Measurements from ENCODE around the gene ATP10A. TPM values are rescaled to one million over a fixed set of nuclear protein-coding genes. Genes with fewer than 3 reads are reported as not detected.
"Not testable (repeated sequence)": the region's sequence is repeated elsewhere in the genome, so short reads cannot be mapped to it uniquely, and the experiment has no call there.

Gene ATP10A
- total RNA-seq, 2 experiments from 2014 or later = 20.5 to 22.4 TPM

DNA sequence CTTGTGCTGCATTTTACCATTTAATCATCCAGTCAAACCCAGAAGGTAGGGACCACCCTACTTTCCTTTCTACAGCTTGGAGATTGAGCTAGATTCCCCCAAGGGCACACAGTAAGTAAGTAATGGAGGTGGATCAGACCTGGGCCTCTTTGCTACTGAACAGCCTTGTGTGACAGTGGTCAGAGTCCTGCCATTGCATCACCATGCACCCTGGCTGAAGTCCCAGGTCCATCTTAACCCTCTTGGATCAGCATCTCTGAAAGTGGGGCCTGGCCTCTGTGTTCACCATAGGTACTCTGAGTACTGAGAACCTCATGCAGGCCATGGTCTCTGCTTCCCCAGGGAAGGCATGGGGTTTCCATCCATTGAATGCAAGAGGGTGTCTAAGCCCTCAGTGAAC, 34.5 kb upstream of the ATP10A start:
- H3K4me3 Mint-ChIP-seq = no peak overlapping the region
- H3K9me3 Mint-ChIP-seq (ENCODE audit: low read depth) = peaks cover 6% of the 10 kb centered on the region
- H3K4me1 Mint-ChIP-seq = no peaks in the 10 kb centered on the region
- POLR2A ChIA-PET = no interaction called here
- ATAC-seq (no peak), DNase-seq (no peak)
- CTCF ChIA-PET = no interaction called here
- no peaks in the 10 kb centered on the region for H3K36me3 Mint-ChIP-seq (ENCODE audit: low read depth)
- peaks cover 3% of the 10 kb centered on the region for H3K27me3 Mint-ChIP-seq
- intact Hi-C loops (cut with DNase I, micrococcal nuclease) = no loop called here
- no peak overlapping the region for H3K27ac Mint-ChIP-seq

DNA sequence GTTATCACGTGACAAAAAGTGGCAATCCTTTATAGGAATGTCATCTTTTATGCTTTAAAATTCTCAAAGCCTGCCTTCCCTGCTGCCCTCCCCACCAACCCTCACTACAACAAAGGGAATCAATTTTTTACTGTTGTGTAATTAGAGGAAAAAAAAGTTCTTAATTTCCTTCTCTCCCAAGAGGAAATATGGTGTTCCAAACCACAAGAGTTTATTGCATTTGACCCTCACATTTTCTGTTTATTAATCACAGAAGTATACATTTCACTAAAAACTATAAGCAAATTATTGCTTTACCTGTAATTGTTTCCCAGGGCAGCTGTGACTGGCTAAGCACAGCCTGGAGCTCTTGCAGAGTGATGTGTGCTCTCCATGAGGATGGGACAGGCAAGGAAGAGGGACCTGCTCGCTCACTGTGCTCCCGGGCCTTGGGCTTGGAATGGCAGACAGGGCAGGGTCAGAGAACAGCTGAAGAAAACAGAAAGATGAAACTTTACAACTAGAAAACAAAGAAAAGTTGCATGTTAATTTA, 31.3 kb upstream of the ATP10A start:
- Mint-ChIP-seq H3K4me3 (no peak overlapping the region), H3K27ac (no peak overlapping the region), H3K9me3 (ENCODE audit: low read depth) (peaks cover 6% of the 10 kb centered on the region), H3K36me3 (ENCODE audit: low read depth) (no peaks in the 10 kb centered on the region), H3K4me1 (no peaks in the 10 kb centered on the region), H3K27me3 (peaks cover 5% of the 10 kb centered on the region)
- POLR2A ChIA-PET = no interaction called here
- DNase-seq (no peak), ATAC-seq (no peak)
- CTCF ChIA-PET = interaction anchor here (0.6 to 0.8 kb wide), 2 partner anchors 35 to 112 kb away, joined by 3 read pairs; no protein-coding TSS in a partner anchor
- intact Hi-C loops (cut with DNase I, micrococcal nuclease) = no loop called here

DNA sequence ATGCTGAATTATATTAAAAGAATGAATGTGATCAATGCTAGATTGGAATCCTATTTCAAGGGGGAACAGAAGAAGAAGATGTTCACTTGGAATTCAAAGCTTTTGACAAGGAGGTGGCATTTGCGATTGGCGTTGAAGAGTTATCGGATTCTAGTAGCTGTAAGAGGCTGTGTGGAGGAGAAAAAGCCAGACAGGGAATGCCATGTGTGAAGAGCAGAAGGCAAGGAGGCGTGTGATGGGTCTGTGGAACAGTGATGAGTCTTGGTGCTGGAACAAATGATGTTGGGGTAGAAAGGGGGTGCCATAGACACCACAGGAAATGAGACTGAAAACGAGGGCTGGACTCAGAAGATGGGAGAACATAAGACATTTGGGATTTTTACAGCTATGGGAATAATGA, 30.5 kb upstream of the ATP10A start:
- ATAC-seq (no peak), DNase-seq (no peak)
- no peak overlapping the region for H3K4me3 Mint-ChIP-seq
- intact Hi-C loops (cut with DNase I, micrococcal nuclease) = no loop called here
- no peaks in the 10 kb centered on the region for H3K36me3 Mint-ChIP-seq (ENCODE audit: low read depth)
- peaks cover 5% of the 10 kb centered on the region for H3K27me3 Mint-ChIP-seq
- ChIA-PET POLR2A (no interaction called here), CTCF (interaction anchor here (0.6 kb wide), 1 partner anchor 145 kb away, joined by 5 read pairs; no protein-coding TSS in a partner anchor)
- H3K27ac Mint-ChIP-seq = no peak overlapping the region
- no peaks in the 10 kb centered on the region for H3K4me1 Mint-ChIP-seq
- peaks cover 6% of the 10 kb centered on the region for H3K9me3 Mint-ChIP-seq (ENCODE audit: low read depth)

DNA sequence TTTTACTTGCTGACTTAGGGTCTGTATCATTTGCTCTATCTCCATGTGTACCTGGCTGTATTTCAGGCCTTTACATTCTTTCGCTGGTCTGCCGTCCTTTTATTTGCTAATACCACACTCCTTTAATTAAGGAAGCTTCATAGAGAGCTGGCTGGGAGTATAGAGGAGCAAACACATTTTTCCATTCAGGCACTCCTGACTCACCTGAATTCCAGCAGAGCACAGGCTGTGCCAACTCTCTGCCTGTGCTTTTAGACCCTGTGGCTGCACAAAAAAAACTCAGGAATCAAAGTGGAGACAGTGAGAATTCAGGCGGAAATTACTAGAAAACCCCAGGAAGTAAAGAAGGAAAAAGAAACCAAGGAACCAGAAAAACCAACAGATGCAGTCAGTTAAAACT, 29.0 kb upstream of the ATP10A start:
- Mint-ChIP-seq H3K36me3 (ENCODE audit: low read depth) (no peaks in the 10 kb centered on the region), H3K9me3 (ENCODE audit: low read depth) (peaks cover 6% of the 10 kb centered on the region), H3K27me3 (peaks cover 5% of the 10 kb centered on the region), H3K4me1 (no peaks in the 10 kb centered on the region), H3K4me3 (no peak overlapping the region), H3K27ac (no peak overlapping the region)
- ChIA-PET POLR2A (no interaction called here), CTCF (interaction anchor here (0.6 to 1.1 kb wide), 2 partner anchors 130 to 182 kb away, joined by 3 read pairs; no protein-coding TSS in a partner anchor)
- ATAC-seq (no peak), DNase-seq (no peak)
- intact Hi-C loops (cut with DNase I, micrococcal nuclease) = no loop called here

DNA sequence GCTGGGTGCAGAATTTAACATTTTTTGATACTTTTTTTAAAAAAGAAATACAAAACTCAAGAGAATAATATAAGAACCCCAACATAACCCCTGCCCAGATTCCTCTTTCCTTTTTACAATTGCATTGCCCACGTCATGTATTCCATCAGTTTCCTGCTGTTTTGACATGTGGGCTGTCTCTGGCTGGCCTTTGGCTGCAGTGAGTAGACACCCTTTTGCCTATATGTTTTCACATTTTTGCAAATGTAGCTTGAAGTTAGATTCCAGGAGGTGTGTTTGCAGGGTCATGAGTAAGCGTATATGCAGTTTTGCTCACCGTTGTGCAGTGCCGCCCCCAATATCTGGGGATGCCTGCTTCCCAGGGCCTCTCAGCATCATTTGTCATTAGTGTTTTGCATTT, 28.0 kb upstream of the ATP10A start:
- no peak for ATAC-seq
- H3K4me3 Mint-ChIP-seq = no peak overlapping the region
- H3K27me3 Mint-ChIP-seq = peaks cover 5% of the 10 kb centered on the region
- H3K9me3 Mint-ChIP-seq (ENCODE audit: low read depth) = peaks cover 6% of the 10 kb centered on the region
- H3K27ac Mint-ChIP-seq = no peak overlapping the region
- CTCF ChIA-PET = interaction anchor here (1.1 kb wide), 1 partner anchor 181 kb away, joined by 3 read pairs; no protein-coding TSS in a partner anchor
- POLR2A ChIA-PET = no interaction called here
- no peak for DNase-seq
- H3K36me3 Mint-ChIP-seq (ENCODE audit: low read depth) = no peaks in the 10 kb centered on the region
- intact Hi-C loops (cut with DNase I, micrococcal nuclease) = no loop called here
- no peaks in the 10 kb centered on the region for H3K4me1 Mint-ChIP-seq

DNA sequence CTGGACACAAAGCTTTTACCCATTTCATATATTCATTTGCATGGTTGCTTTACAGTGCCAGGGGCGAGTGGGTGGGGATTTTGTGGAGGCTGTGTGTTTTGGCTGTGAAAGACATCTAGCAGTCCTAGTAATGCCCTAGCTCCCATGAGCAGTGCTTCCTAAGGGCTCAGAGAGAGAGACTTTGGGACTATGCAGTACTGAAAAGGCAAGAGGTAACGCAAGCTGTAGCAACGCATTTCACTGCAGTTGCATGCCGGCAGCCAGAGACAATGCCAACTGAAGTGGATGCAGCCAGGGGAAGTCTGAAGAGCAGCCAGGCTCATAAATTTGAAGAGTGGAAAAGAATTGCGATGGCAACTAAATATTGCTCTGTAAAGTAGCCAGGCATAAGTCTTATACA, 27.4 kb upstream of the ATP10A start:
- intact Hi-C loops (cut with DNase I, micrococcal nuclease) = no loop called here
- CTCF ChIA-PET = no interaction called here
- H3K27me3 Mint-ChIP-seq = peaks cover 5% of the 10 kb centered on the region
- DNase-seq (no peak), ATAC-seq (no peak)
- POLR2A ChIA-PET = no interaction called here
- no peaks in the 10 kb centered on the region for H3K36me3 Mint-ChIP-seq (ENCODE audit: low read depth)
- H3K27ac Mint-ChIP-seq = no peak overlapping the region
- peaks cover 6% of the 10 kb centered on the region for H3K9me3 Mint-ChIP-seq (ENCODE audit: low read depth)
- no peak overlapping the region for H3K4me3 Mint-ChIP-seq
- no peaks in the 10 kb centered on the region for H3K4me1 Mint-ChIP-seq

DNA sequence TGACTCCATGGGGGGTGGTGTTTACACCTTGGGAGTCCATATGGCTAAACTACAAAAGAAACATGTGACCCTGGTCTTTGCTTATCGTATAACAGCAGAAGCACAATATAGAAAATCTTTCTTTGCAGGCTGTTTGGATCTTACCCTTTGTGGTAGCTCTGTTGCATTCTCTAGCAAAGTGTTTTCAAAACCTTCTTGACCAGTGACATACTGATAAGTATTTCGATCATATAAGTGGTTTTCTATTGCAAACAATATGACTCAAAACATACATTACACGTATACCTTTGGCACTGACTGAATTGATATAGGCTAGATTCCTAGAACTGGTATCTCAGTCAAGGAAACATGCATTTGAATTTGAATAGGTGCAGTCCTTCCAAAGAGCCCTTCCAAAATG, 24.7 kb upstream of the ATP10A start:
- DNase-seq = no peak
- H3K4me3 Mint-ChIP-seq = no peak overlapping the region
- H3K27ac Mint-ChIP-seq = no peak overlapping the region
- H3K36me3 Mint-ChIP-seq (ENCODE audit: low read depth) = no peaks in the 10 kb centered on the region
- ChIA-PET CTCF (interaction anchor here (0.8 kb wide), 1 partner anchor 90 kb away, joined by 3 read pairs; no protein-coding TSS in a partner anchor), POLR2A (no interaction called here)
- peaks cover 2% of the 10 kb centered on the region for H3K27me3 Mint-ChIP-seq
- ATAC-seq = no peak
- intact Hi-C loops (cut with DNase I, micrococcal nuclease) = no loop called here
- H3K9me3 Mint-ChIP-seq (ENCODE audit: low read depth) = no peaks in the 10 kb centered on the region
- no peaks in the 10 kb centered on the region for H3K4me1 Mint-ChIP-seq

DNA sequence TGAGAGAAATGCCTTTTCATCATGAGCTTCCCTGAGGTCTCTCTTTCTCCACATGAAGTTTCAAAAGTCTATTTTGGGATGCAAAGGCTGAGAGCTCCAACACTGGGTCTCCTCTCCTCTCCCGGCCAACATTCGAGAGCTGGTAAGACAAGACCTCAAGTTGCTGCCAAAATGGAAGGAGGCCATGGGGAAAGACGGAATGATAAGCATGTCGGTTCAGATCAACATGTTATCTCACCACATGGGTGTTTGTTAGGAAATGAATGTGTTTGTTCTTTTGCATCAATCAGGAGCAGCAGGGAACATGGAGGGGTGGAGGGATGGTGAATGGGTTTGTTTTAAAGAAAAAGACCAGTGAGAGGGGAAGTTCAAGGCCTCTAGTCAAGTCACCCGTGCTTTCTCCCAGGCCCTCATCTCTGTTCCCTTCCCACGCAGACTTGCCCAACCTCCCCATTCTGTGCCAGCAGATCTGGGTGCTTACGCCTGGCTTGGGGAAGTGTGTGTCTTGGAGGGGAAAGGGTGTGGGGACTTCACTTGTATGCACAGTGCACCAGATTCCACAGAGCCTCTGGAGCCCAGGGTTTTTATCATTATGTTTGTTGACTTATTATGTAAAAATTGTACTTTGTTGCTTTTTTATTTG, 23.5 kb upstream of the ATP10A start:
- ATAC-seq (no peak), DNase-seq (no peak)
- CTCF ChIA-PET = no interaction called here
- no peaks in the 10 kb centered on the region for H3K9me3 Mint-ChIP-seq (ENCODE audit: low read depth)
- no peak overlapping the region for H3K4me3 Mint-ChIP-seq
- intact Hi-C loops (cut with DNase I, micrococcal nuclease) = no loop called here
- H3K27me3 Mint-ChIP-seq = peaks cover 2% of the 10 kb centered on the region
- no peaks in the 10 kb centered on the region for H3K36me3 Mint-ChIP-seq (ENCODE audit: low read depth)
- POLR2A ChIA-PET = no interaction called here
- H3K4me1 Mint-ChIP-seq = no peaks in the 10 kb centered on the region
- H3K27ac Mint-ChIP-seq = no peak overlapping the region

DNA sequence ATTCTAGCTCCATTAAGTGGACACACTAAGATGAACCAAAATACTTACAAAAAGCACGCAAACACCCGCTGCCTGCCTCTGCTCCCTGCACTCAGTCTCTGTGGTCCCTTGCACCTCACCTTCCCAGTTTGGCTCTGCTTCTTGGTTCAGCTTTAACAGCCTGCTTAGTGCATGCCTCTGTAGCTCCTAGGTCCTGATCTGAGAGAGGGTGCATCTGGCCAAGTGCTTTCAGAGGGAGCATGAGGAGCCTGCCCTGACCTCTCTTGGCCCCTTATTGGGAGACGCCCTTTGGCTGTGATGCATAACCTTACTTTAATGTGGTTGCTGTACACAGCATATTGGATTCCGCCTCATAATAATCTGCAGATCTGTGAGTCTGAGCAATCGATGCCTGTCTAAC, 21.2 kb upstream of the ATP10A start:
- no peak overlapping the region for H3K27ac Mint-ChIP-seq
- POLR2A ChIA-PET = interaction anchor here (0.6 kb wide), 1 partner anchor 69 kb away, joined by 6 read pairs; no protein-coding TSS in a partner anchor
- CTCF ChIA-PET = interaction anchor here (1.0 kb wide), 1 partner anchor 108 kb away, joined by 3 read pairs; no protein-coding TSS in a partner anchor
- H3K4me1 Mint-ChIP-seq = no peaks in the 10 kb centered on the region
- H3K4me3 Mint-ChIP-seq = no peak overlapping the region
- no peaks in the 10 kb centered on the region for H3K9me3 Mint-ChIP-seq (ENCODE audit: low read depth)
- ATAC-seq (no peak), DNase-seq (no peak)
- no peaks in the 10 kb centered on the region for H3K27me3 Mint-ChIP-seq
- no peaks in the 10 kb centered on the region for H3K36me3 Mint-ChIP-seq (ENCODE audit: low read depth)
- intact Hi-C loops (cut with DNase I, micrococcal nuclease) = no loop called here

DNA sequence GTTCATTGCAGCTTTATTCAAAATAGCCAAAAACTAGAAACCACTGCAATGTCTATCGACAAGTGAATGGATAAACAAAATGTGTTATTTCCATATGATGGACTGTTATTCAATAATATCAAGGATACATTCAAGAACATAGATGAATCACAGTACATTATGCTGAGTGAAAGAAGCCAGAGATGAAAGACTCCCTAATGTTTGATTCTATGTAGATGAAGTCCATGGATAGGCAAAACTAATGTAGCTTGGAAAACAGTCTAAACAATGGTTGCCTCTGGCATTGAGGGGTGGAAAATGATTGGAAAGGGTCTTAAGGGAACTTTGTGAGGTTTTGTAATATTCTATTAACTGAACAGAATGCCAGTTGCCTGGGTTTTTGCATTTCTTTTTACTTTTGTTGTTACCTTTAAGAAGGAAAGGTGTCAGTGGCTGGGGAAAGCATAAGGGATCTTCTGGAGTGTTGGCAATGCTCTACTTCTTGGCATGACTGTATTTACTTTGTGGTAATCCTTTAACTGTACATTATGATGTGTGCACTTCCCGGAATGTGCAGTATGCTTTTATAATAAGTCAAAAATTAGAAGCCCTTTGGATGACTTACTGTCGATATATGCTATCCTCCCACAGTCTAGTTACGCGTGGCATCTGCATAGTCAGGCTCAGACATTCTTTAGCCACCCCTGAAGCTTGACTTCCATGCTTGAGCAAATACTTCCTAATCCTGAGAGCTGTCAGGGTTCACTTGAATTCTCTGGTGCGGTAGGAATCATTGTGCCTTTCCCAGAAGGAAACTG, 20.5 kb upstream of the ATP10A start:
- intact Hi-C loops (cut with DNase I, micrococcal nuclease) = no loop called here
- no peaks in the 10 kb centered on the region for H3K9me3 Mint-ChIP-seq (ENCODE audit: low read depth)

DNA sequence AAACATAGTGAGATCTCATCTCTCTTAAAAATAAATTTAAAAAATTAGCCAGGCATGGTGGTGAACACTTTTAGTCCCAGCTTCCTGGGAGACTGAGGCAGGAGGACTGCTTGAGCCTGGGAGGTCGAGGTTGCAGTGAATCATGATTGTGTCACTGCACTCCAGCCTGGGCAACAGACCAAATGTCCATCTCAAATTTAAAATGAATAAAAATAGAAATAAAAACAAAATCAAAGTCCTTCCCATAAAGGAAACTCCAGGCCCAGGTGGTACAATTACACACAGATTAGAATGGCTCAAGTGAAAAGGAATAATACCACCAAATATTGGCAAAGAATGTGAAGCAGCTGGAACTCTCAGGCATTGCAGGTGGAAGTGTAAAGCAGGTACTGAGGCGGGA, 19.3 kb upstream of the ATP10A start:
- H3K9me3 Mint-ChIP-seq (ENCODE audit: low read depth) = no peaks in the 10 kb centered on the region
- H3K36me3 Mint-ChIP-seq (ENCODE audit: low read depth) = no peaks in the 10 kb centered on the region
- intact Hi-C loops (cut with DNase I, micrococcal nuclease) = no loop called here
- H3K27me3 Mint-ChIP-seq = no peaks in the 10 kb centered on the region
- ChIA-PET CTCF (no interaction called here), POLR2A (interaction anchor here (0.6 kb wide), 1 partner anchor 17 kb away, joined by 4 read pairs; no protein-coding TSS in a partner anchor)
- DNase-seq = no peak
- H3K4me1 Mint-ChIP-seq = no peaks in the 10 kb centered on the region
- no peak overlapping the region for H3K27ac Mint-ChIP-seq
- ATAC-seq = no peak
- H3K4me3 Mint-ChIP-seq = no peak overlapping the region

More for the DNA sequence above, 20.5 kb upstream of the ATP10A start:
- POLR2A ChIA-PET = no interaction called here
- no peak overlapping the region for H3K4me3 Mint-ChIP-seq
- H3K27me3 Mint-ChIP-seq = no peaks in the 10 kb centered on the region
- ATAC-seq (no peak), DNase-seq (no peak)
- H3K4me1 Mint-ChIP-seq = no peaks in the 10 kb centered on the region
- no peak overlapping the region for H3K27ac Mint-ChIP-seq
- CTCF ChIA-PET = interaction anchor here (0.7 kb wide), 1 partner anchor 22 kb away, joined by 3 read pairs; no protein-coding TSS in a partner anchor
- H3K36me3 Mint-ChIP-seq (ENCODE audit: low read depth) = no peaks in the 10 kb centered on the region

DNA sequence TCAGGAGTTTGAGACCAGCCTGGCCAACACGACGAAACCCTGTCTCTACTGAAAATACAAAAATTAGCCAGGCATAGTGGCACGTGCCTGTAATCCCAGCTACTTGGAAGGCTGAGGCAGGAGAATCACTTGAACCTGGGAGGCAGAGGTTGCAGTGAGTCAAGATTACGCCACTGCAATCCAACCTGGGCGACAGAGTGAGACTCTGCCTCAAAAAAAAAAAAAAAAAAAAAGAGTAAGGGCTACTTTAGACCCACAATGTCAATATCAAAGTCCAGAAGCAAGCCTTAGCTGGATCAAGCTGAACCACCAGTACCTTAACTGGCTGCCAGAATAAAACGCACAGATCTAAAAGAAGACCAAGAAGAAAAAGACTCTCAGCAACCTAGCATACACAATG, 17.8 kb upstream of the ATP10A start:
- intact Hi-C loops (cut with DNase I, micrococcal nuclease); H3K36me3 Mint-ChIP-seq (ENCODE audit: low read depth); H3K27me3 Mint-ChIP-seq; H3K4me1 Mint-ChIP-seq; ATAC-seq; H3K4me3 Mint-ChIP-seq; H3K9me3 Mint-ChIP-seq (ENCODE audit: low read depth); DNase-seq; H3K27ac Mint-ChIP-seq; POLR2A ChIA-PET: not testable (repeated sequence)
- CTCF ChIA-PET = interaction anchor here (0.9 kb wide), 1 partner anchor 68 kb away, joined by 3 read pairs; no protein-coding TSS in a partner anchor
